Smooth muscle cell (in vitro differentiated cells): ENCODE results near the gene ST6GALNAC1. TPM values are rescaled to one million over a fixed set of nuclear protein-coding genes. Genes with fewer than 3 reads are reported as not detected.

Source experiments
- DNase-seq: peaks from one replicate; lab custom pipeline; 2025; ENCODE audit not compliant: unreplicated experiment; lab: John Stamatoyannopoulos, UW
- H2AFZ ChIP-seq: fragments of 200-600 bp; sonication (generic); 2 replicates; pipeline ENCODE4 v1.6.0; 2016; ENCODE audit warnings: antibody characterized with exemption, low read depth, mild to moderate bottlenecking
- H3F3A ChIP-seq: fragments of 200-600 bp; sonication (generic); 2 replicates; pipeline ENCODE4 v1.6.0; 2017; ENCODE audit warnings: antibody characterized with exemption, low read depth
- H3K27ac ChIP-seq: fragments of 200-600 bp; sonication (generic); 2 replicates; pipeline ENCODE4 v1.5.1; 2016; ENCODE audit warnings: low read depth, mild to moderate bottlenecking
- H3K27me3 ChIP-seq: fragments of 200-600 bp; sonication (generic); 2 replicates; pipeline ENCODE4 v1.6.1; 2016; ENCODE audit warnings: low read depth, mild to moderate bottlenecking
- H3K36me3 ChIP-seq: fragments of 200-600 bp; sonication (generic); 2 replicates; pipeline ENCODE4 v1.5.1; 2016; ENCODE audit warnings: low read depth
- H3K4me1 ChIP-seq: fragments of 200-600 bp; sonication (generic); 2 replicates; pipeline ENCODE4 v1.5.1; 2016; ENCODE audit warnings: low read depth
- H3K4me2 ChIP-seq: fragments of 200-600 bp; sonication (generic); 2 replicates; pipeline ENCODE4 v1.6.0; 2016; ENCODE audit warnings: mild to moderate bottlenecking
- H3K4me3 ChIP-seq: fragments of 200-600 bp; sonication (generic); 2 replicates; pipeline ENCODE4 v1.5.1; 2016; ENCODE audit warnings: mild to moderate bottlenecking
- H3K79me2 ChIP-seq: fragments of 200-600 bp; sonication (generic); 2 replicates; pipeline ENCODE4 v1.6.0; 2016; ENCODE audit warnings: low read depth, mild to moderate bottlenecking
- H3K9ac ChIP-seq: fragments of 200-600 bp; sonication (generic); 2 replicates; pipeline ENCODE4 v1.6.0; 2016; ENCODE audit warnings: low read depth
- H3K9me3 ChIP-seq: fragments of 200-600 bp; sonication (generic); replicated peaks from 2 replicates; pipeline ENCODE4 v1.5.1; 2016; ENCODE audit warnings: low read depth
- H4K20me1 ChIP-seq: fragments of 200-600 bp; sonication (generic); 2 replicates; pipeline ENCODE4 v1.6.0; 2016; ENCODE audit warnings: low read depth
- CTCF ChIP-seq: fragments of 200-600 bp; sonication (generic); IDR thresholded peaks from 2 replicates; pipeline ENCODE4 v1.5.1; 2017; ENCODE audit warnings: borderline replicate concordance, mild to moderate bottlenecking, antibody characterized with exemption; ENCODE audit not compliant: insufficient read depth, poor library complexity, severe bottlenecking
- WGBS: methylation state at CpG from one replicate; pipeline ENCODE4 v1.1.7; 2016; ENCODE audit warnings: low lambda C conversion rate; 5-methylcytosine and 5-hydroxymethylcytosine counted together
- polyA plus RNA-seq: library from polyadenylated mRNA; unstranded; fragments of >200 nt; fragmentation: Nextera tagmentation; extraction: Ambion mirVana; gene quantifications from 2 replicates; pipeline ENCODE4 v1.2.1, GENCODE V29; 2016
- total RNA-seq: library from RNA; depleted of rRNA; stranded (reverse); fragments of >200 nt; gene quantifications from 2 replicates; pipeline ENCODE4 v1.2.3, GENCODE V29; 2014

ST6GALNAC1 gene
- total and polyA plus RNA-seq, 2 experiments from 2014 or later: not detected

DNA sequence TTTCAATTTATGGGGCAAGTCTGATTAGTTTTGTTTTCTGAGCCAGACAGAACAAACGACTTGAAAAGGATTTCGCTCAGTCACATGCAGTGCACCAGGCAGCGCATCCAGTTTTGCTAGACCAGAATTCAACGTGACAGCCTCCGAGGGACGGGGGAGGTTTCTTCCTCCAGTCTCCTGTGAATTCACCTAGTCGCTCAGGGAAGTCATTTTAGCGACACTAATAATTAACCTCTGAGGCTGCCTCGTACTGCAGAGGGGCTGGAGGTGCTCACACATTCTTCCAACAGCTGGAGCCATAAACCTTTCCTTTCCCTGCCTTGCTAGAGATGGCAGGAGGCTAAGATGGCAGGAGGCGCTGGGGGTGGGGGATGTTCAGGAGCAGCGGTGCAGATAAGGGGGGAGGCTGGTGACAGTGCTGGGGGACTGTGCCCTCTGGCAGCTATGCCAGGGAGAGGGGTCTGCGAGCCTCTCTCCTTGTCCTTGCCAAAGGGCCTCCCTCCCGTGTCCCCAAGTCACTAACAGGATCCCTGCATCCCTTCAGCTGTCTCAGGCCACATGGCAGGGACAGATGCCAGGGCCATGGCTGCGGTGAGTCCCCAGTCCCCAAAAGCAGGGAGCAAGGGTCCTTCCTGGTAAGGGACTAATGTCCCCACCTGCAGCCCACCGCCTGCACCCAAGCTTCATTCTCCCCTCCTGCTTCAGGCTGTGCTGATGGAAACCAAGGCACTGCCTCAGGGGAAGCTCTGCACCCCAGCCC is 43.2 kb upstream of the ST6GALNAC1 start:
- no peaks in the 10 kb centered on the region for H3K27me3 ChIP-seq
- H3F3A ChIP-seq: peaks cover 13% of the 10 kb centered on the region
- peaks cover 16% of the 10 kb centered on the region for H3K4me1 ChIP-seq
- no peak for DNase-seq
- no peak overlapping the region for H3K27ac ChIP-seq
- H3K9ac ChIP-seq: no peak overlapping the region
- no peaks in the 10 kb centered on the region for H3K36me3 ChIP-seq
- H3K4me2 ChIP-seq: no peak overlapping the region
- no peak overlapping the region for H2AFZ ChIP-seq
- TF ChIP-seq CTCF: no peak
- 74% methylated on average over 14 of the region's 15 CpGs for WGBS
- H4K20me1 ChIP-seq: peaks cover 59% of the 10 kb centered on the region
- no peak overlapping the region for H3K4me3 ChIP-seq
- peaks cover 14% of the 10 kb centered on the region for H3K79me2 ChIP-seq
- H3K9me3 ChIP-seq: no peaks in the 10 kb centered on the region

- Histone ChIP-seq H2AFZ (no peak overlapping the region), H3K27ac (no peak overlapping the region), H3K4me1 (peaks cover 19% of the 10 kb centered on the region), H3F3A (peaks cover 13% of the 10 kb centered on the region), H3K4me3 (no peak overlapping the region), H3K27me3 (no peaks in the 10 kb centered on the region), H3K36me3 (no peaks in the 10 kb centered on the region), H3K9ac (no peak overlapping the region), H4K20me1 (peaks cover 59% of the 10 kb centered on the region), H3K79me2 (peaks cover 9% of the 10 kb centered on the region), H3K4me2 (no peak overlapping the region), H3K9me3 (no peaks in the 10 kb centered on the region)
- WGBS: 94% methylated on average over 8 of the region's 8 CpGs
- no peak for TF ChIP-seq CTCF
- no peak for DNase-seq
Measured at GRCh38 chr17:76685846-76686245, 42.3 kb upstream of the ST6GALNAC1 start.

DNA sequence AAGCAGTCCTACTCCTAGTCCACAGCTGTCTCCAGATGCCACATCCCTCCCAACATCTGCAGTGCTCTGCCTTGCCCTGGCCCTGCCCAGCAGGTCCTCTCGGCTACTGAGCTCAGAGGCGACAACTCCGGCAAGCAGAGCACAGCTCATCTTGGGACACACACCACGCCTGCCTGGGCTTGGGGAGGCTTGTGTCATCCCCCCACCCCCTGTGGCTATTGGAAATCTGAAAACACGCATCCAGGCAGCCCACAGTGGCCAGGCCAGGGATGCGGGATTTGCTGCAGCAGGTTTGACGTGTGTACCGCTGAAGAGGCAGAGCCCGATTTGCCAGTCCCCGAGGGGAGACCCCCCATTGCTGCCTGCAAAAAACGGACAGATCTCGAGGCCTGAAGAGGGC is 41.8 kb upstream of the ST6GALNAC1 start:
- peaks cover 13% of the 10 kb centered on the region for H3F3A ChIP-seq
- H3K79me2 ChIP-seq: peaks cover 4% of the 10 kb centered on the region
- H3K27me3 ChIP-seq: no peaks in the 10 kb centered on the region
- no peaks in the 10 kb centered on the region for H3K9me3 ChIP-seq
- no peak for TF ChIP-seq CTCF
- H3K4me1 ChIP-seq: peaks cover 19% of the 10 kb centered on the region
- H3K9ac ChIP-seq: no peak overlapping the region
- H4K20me1 ChIP-seq: peaks cover 56% of the 10 kb centered on the region
- H3K4me2 ChIP-seq: no peak overlapping the region
- H3K36me3 ChIP-seq: no peaks in the 10 kb centered on the region
- 92% methylated on average over 12 of the region's 12 CpGs for WGBS
- no peak overlapping the region for H2AFZ ChIP-seq
- H3K4me3 ChIP-seq: no peak overlapping the region
- DNase-seq: no peak
- no peak overlapping the region for H3K27ac ChIP-seq

GRCh38 chr17:76684756-76685155 is 41.2 kb upstream of the ST6GALNAC1 start:
- H3K27me3 ChIP-seq: no peaks in the 10 kb centered on the region
- H3K36me3 ChIP-seq: no peaks in the 10 kb centered on the region
- H2AFZ ChIP-seq: no peak overlapping the region
- no peak for TF ChIP-seq CTCF
- peaks cover 13% of the 10 kb centered on the region for H3F3A ChIP-seq
- peaks cover 19% of the 10 kb centered on the region for H3K4me1 ChIP-seq
- whole genome bisulfite sequencing: 96% methylated on average over 7 of the region's 7 CpGs
- no peaks in the 10 kb centered on the region for H3K79me2 ChIP-seq
- DNase-seq: no peak
- peaks cover 55% of the 10 kb centered on the region for H4K20me1 ChIP-seq
- H3K4me2 ChIP-seq: no peak overlapping the region
- H3K9ac ChIP-seq: no peak overlapping the region
- H3K4me3 ChIP-seq: no peak overlapping the region
- H3K9me3 ChIP-seq: no peaks in the 10 kb centered on the region
- no peak overlapping the region for H3K27ac ChIP-seq
